Endothelial cell of umbilical vein (primary cell): ENCODE data around the gene ATF5. TPM values are rescaled to one million over a fixed set of nuclear protein-coding genes. Genes with fewer than 3 reads are reported as not detected.

Experiments used
- BruUV-seq: library from RNA; stranded (reverse); fragments of 400-500 nt; replicated peaks from 2 replicates; lab custom pipeline; 2021; lab: Mats Ljungman, UMichigan
- CTCF ChIA-PET: fragments of 300-600, 350-600 bp; sonication (Branson Sonifier 250); formaldehyde crosslinking; loops from one replicate; lab custom pipeline; 2021; ENCODE audit warnings: antibody characterized with exemption, inconsistent platforms; lab: Charles Lee
- POLR2A ChIA-PET: fragments of 300-600, 350-600 bp; sonication (Branson Sonifier 250); formaldehyde crosslinking; loops from one replicate; lab custom pipeline; 2021; ENCODE audit warnings: antibody characterized with exemption, inconsistent platforms; lab: Charles Lee
- DNase-seq: peaks from one replicate; pipeline ENCODE4 v3.0.0-alpha.2; 2011; ENCODE audit warnings: low read depth, low spot score
- FAIRE-seq: peaks from 2 replicates; lab custom pipeline; 2011; peaks lifted over from hg19 to GRCh38; lab: Jason Lieb, UNC
- H2AFZ ChIP-seq: 2 replicates; pipeline ENCODE4 v1.6.0; 2012; ENCODE audit warnings: low read depth, low read length, control low read depth, inconsistent platforms
- H3K27ac ChIP-seq: 2 replicates; pipeline ENCODE4 v1.5.1; 2011; ENCODE audit warnings: low read depth, mild to moderate bottlenecking, control low read depth, low read length, moderate library complexity; ENCODE audit not compliant: insufficient read depth
- H3K27me3 ChIP-seq, 2 experiments: 2 replicates each; pipeline versions ENCODE4 v1.6.0 to v1.6.1; 2011; ENCODE audit warnings: low read length in 2 of 2, mixed read lengths in 1 of 2; ENCODE audit not compliant: control insufficient read depth in 2 of 2, insufficient read depth in 2 of 2
- H3K36me3 ChIP-seq, 2 experiments: 2 replicates in 1 of 2; 3 replicates in 1 of 2; pipeline ENCODE4 v1.5.1; 2011; ENCODE audit warnings: low read length in 2 of 2, mild to moderate bottlenecking in 1 of 2, moderate library complexity in 1 of 2; ENCODE audit not compliant: control insufficient read depth in 2 of 2, insufficient read depth in 2 of 2; ENCODE audit errors: extremely low read depth in 1 of 2
- H3K4me1 ChIP-seq: 3 replicates; pipeline ENCODE4 v1.5.1; 2011; ENCODE audit warnings: mild to moderate bottlenecking, low read length; ENCODE audit not compliant: control insufficient read depth, insufficient read depth; ENCODE audit errors: extremely low read depth
- H3K4me2 ChIP-seq: 2 replicates; pipeline ENCODE4 v1.6.1; 2011; ENCODE audit warnings: low read length, control low read depth, mixed read lengths; ENCODE audit not compliant: insufficient read depth
- H3K4me3 ChIP-seq, 3 experiments: fragments of 200-600 bp in 1 of 3; sonication (generic), shearing (Covaris generic) in 1 of 3; replicated peaks in 1 of 3; 2 replicates each; pipeline ENCODE4 v1.5.1; 2011 to 2016; ENCODE audit warnings: control low read depth in 3 of 3, low read length in 3 of 3, mild to moderate bottlenecking in 2 of 3, inconsistent platforms in 1 of 3, low read depth in 1 of 3, moderate library complexity in 1 of 3; ENCODE audit not compliant: insufficient read depth in 1 of 3
- H3K79me2 ChIP-seq: 2 replicates; pipeline ENCODE4 v1.6.0; 2012; ENCODE audit warnings: low read length, inconsistent platforms; ENCODE audit not compliant: control insufficient read depth, insufficient read depth
- H3K9ac ChIP-seq: replicated peaks from 2 replicates; pipeline ENCODE3; 2011; ENCODE audit warnings: low read length, control low read depth; ENCODE audit not compliant: insufficient read depth; ENCODE audit errors: extremely low read depth
- H3K9me1 ChIP-seq: replicated peaks from 3 replicates; pipeline ENCODE4 v1.6.0; 2011; ENCODE audit warnings: mild to moderate bottlenecking, low read length; ENCODE audit not compliant: control insufficient read depth, insufficient read depth; ENCODE audit errors: extremely low read depth
- H3K9me3 ChIP-seq: replicated peaks from 2 replicates; pipeline ENCODE4 v1.5.1; 2012; ENCODE audit warnings: low read length, inconsistent platforms; ENCODE audit not compliant: control insufficient read depth, insufficient read depth
- H4K20me1 ChIP-seq: replicated peaks from 2 replicates; pipeline ENCODE3; 2011; ENCODE audit warnings: mild to moderate bottlenecking, low read length; ENCODE audit not compliant: control insufficient read depth, insufficient read depth; ENCODE audit errors: extremely low read depth
- EZH2 ChIP-seq: IDR thresholded peaks from 2 replicates; pipeline ENCODE4 v1.6.1; 2012; ENCODE audit warnings: borderline replicate concordance, low read depth, mild to moderate bottlenecking, moderate library complexity, low read length, inconsistent platforms; ENCODE audit not compliant: severe bottlenecking
- FOS ChIP-seq: IDR thresholded peaks from 2 replicates; pipeline ENCODE4 v1.6.1; 2011; ENCODE audit warnings: mild to moderate bottlenecking, low read length, moderate library complexity, borderline replicate concordance; ENCODE audit not compliant: insufficient read depth
- GATA2 ChIP-seq: IDR thresholded peaks from 2 replicates; pipeline ENCODE4 v1.7.0; 2011; ENCODE audit warnings: low read depth, mild to moderate bottlenecking, moderate library complexity, mixed read lengths, low read length; ENCODE audit not compliant: insufficient read length, insufficient read depth
- JUN ChIP-seq: IDR thresholded peaks from 2 replicates; pipeline ENCODE4 v1.6.1; 2011; ENCODE audit warnings: borderline replicate concordance, low read depth; ENCODE audit not compliant: insufficient read length, insufficient read depth
- MYC ChIP-seq: IDR thresholded peaks from one replicate; pipeline ENCODE4 v1.6.1; 2011; ENCODE audit warnings: mild to moderate bottlenecking, low read depth, low read length
- POLR2A ChIP-seq: IDR thresholded peaks from 2 replicates; pipeline ENCODE4 v1.6.1; 2012; ENCODE audit warnings: low read depth, mild to moderate bottlenecking, control low read depth, low read length
- POLR2AphosphoS5 ChIP-seq: IDR thresholded peaks from 2 replicates; pipeline ENCODE4 v1.6.1; 2012; ENCODE audit warnings: low read depth, mild to moderate bottlenecking, control low read depth, low read length, moderate library complexity; ENCODE audit not compliant: insufficient read depth
- dilution Hi-C: fragments of 300-500 bp; cut with MboI; formaldehyde crosslinking; loops from one replicate; pipeline ENCODE4 v1.15.0; 2019; ENCODE audit warnings: low sequenced_read_pairs; ENCODE audit not compliant: extremely low pct_ligation_motif_present
- intact Hi-C: fragments of 100-400 bp; cut with micrococcal nuclease; formaldehyde crosslinking; loops from one replicate; pipeline ENCODE4 v1.10.0; 2022
- polyA plus RNA-seq, 4 experiments: library from polyadenylated mRNA; depleted of rRNA in 3 of 4; stranded (reverse) in 3 of 4; unstranded in 1 of 4; fragments of >200 nt; gene quantifications; 2 replicates each; pipeline versions ENCODE4 v1.2.1 to v1.2.3, GENCODE V29; 2011 to 2012; ENCODE audit warnings: missing spikeins in 1 of 4
- total RNA-seq: library from RNA; stranded (reverse); gene quantifications from 2 replicates; pipeline ENCODE4 v1.2.3, GENCODE V29; 2021
- TF ChIP-seq, protein P1 (sequence below), 2 donors: IDR thresholded peaks; 1 replicate in 1 of 2; 2 replicates in 1 of 2; pipeline ENCODE4 v1.5.1; 2011; ENCODE audit warnings: low read length in 2 of 2, mild to moderate bottlenecking in 2 of 2, moderate library complexity in 2 of 2, control low read depth in 1 of 2, inconsistent platforms in 1 of 2, low read depth in 1 of 2; ENCODE audit not compliant: insufficient read depth in 1 of 2; ENCODE audit errors: extremely low read depth in 1 of 2
- TF ChIP-seq, protein P2 (sequence below): IDR thresholded peaks from 2 replicates; pipeline ENCODE4 v1.6.1; 2011; ENCODE audit not compliant: insufficient read depth, insufficient read length

The ATF5 gene
- total and polyA plus RNA-seq, 2 donors (not counting 3 experiments of a cell fraction or from before 2014, with no cell fraction given), result 23.2 to 46.0 TPM

DNA sequence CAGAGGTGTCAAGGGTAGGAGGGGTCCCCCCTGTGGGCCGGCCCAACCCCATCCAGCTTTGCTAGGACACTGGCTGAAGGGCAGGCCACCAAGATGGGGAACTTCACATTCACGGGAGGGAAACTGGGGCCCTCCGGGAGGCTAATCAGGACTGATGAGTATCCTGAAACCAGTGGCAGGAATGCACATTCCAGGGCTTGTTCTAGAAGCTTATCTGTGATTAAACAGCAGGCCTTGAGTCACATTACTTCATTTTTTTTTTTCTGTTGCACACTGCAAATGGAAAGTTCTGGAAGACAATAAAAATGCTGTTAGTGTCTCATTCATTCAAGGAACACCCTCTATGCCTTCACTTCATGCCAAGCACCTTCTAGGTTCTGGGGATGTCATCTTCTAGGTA is 47.5 kb downstream of the ATF5 start:
- no peak for TF ChIP-seq GATA2
- TF ChIP-seq, protein P1, sequence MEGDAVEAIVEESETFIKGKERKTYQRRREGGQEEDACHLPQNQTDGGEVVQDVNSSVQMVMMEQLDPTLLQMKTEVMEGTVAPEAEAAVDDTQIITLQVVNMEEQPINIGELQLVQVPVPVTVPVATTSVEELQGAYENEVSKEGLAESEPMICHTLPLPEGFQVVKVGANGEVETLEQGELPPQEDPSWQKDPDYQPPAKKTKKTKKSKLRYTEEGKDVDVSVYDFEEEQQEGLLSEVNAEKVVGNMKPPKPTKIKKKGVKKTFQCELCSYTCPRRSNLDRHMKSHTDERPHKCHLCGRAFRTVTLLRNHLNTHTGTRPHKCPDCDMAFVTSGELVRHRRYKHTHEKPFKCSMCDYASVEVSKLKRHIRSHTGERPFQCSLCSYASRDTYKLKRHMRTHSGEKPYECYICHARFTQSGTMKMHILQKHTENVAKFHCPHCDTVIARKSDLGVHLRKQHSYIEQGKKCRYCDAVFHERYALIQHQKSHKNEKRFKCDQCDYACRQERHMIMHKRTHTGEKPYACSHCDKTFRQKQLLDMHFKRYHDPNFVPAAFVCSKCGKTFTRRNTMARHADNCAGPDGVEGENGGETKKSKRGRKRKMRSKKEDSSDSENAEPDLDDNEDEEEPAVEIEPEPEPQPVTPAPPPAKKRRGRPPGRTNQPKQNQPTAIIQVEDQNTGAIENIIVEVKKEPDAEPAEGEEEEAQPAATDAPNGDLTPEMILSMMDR (IDR thresholded peaks at IDR 0.05; ENCODE audit: extremely low read depth in 1 of 2, insufficient read depth in 1 of 2, low read depth in 1 of 2, low read length in 2 of 2), result no peak
- TF ChIP-seq, protein P2, sequence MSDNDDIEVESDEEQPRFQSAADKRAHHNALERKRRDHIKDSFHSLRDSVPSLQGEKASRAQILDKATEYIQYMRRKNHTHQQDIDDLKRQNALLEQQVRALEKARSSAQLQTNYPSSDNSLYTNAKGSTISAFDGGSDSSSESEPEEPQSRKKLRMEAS, result no peak
- no peak for TF ChIP-seq JUN
- no peak for TF ChIP-seq POLR2A
- no peak for TF ChIP-seq EZH2
- TF ChIP-seq POLR2AphosphoS5, result no peak
- TF ChIP-seq MYC, result no peak
- TF ChIP-seq FOS, result no peak
- H2AFZ ChIP-seq, result no peak overlapping the region
- no peaks in the 10 kb centered on the region for H3K27me3 ChIP-seq
- no TSS peak for BruUV-seq
- POLR2A ChIA-PET, result no interaction called here
- H3K4me1 ChIP-seq, result no peaks in the 10 kb centered on the region
- CTCF ChIA-PET, result interaction anchor here (1.0 kb wide), 1 partner anchor 11 kb away, joined by 3 read pairs; no protein-coding TSS in a partner anchor
- no peaks in the 10 kb centered on the region for H3K9me3 ChIP-seq
- H3K27ac ChIP-seq, result no peak overlapping the region
- dilution Hi-C loops (no loop called here), intact Hi-C loops (no loop called here)
- H3K36me3 ChIP-seq, result no peaks in the 10 kb centered on the region
- no peak overlapping the region for H3K4me3 ChIP-seq
- no peak overlapping the region for H3K4me2 ChIP-seq
- no peaks in the 10 kb centered on the region for H3K9me1 ChIP-seq
- DNase-seq (no peak), FAIRE-seq (no peak)
- H3K79me2 ChIP-seq, result no peaks in the 10 kb centered on the region
- no peak overlapping the region for H3K9ac ChIP-seq
- no peaks in the 10 kb centered on the region for H4K20me1 ChIP-seq
